HEK293 (cell line): ENCODE data around the gene DHRS7B.

ENCODE experiments used
- CTCF ChIA-PET: fragments of 350-600 bp; formaldehyde crosslinking; extraction: SDS; loops from one replicate; lab custom pipeline; 2021; ENCODE audit warnings: antibody characterized with exemption; lab: Yijun Ruan, JAX
- POLR2A ChIA-PET: fragments of 300-600 bp; formaldehyde crosslinking; extraction: SDS; loops from one replicate; lab custom pipeline; 2020; ENCODE audit warnings: antibody characterized with exemption, inconsistent platforms; lab: Yijun Ruan, JAX
- H3K27ac ChIP-seq: fragments of 200-500 bp; sonication (Bioruptor generic); 2 replicates; pipeline ENCODE4 v1.5.1; 2014; ENCODE audit warnings: low read depth, low read length, control low read depth, inconsistent platforms; ENCODE audit errors: extremely low read depth
- H3K36me3 ChIP-seq, 2 experiments: fragments of 200-500 bp in 1 of 2; sonication (Bioruptor generic) in 1 of 2; 1 replicate in 1 of 2; 2 replicates in 1 of 2; pipeline ENCODE4 v1.5.1; 2014 to 2017; ENCODE audit warnings: inconsistent platforms in 2 of 2, low read length in 2 of 2; ENCODE audit not compliant: control insufficient read depth in 2 of 2, insufficient read depth in 1 of 2
- H3K4me1 ChIP-seq: fragments of 200-500 bp; sonication (Bioruptor generic); 2 replicates; pipeline ENCODE4 v1.5.1; 2014; ENCODE audit warnings: mild to moderate bottlenecking, low read length, inconsistent platforms; ENCODE audit not compliant: control insufficient read depth, insufficient read depth
- H3K4me3 ChIP-seq: 2 replicates; pipeline ENCODE4 v1.5.1; 2011; ENCODE audit warnings: low read depth, mild to moderate bottlenecking, control low read depth, low read length, moderate library complexity
- H3K9me3 ChIP-seq: fragments of 200-500 bp; sonication (Bioruptor generic); 2 replicates; pipeline ENCODE4 v1.5.1; 2014; ENCODE audit warnings: low read depth, low read length, inconsistent platforms; ENCODE audit not compliant: control insufficient read depth, insufficient read depth
- GLIS1 ChIP-seq: fragments of 450-650 bp; formaldehyde crosslinking; IDR thresholded peaks from 2 replicates; pipeline ENCODE4 v1.5.1; 2016; ENCODE audit warnings: missing biosample characterization, missing genetic modification characterization
- MEIS1 ChIP-seq: sonication (generic); formaldehyde crosslinking; IDR thresholded peaks from 2 replicates; pipeline ENCODE4 v1.8.1; 2022; ENCODE audit warnings: missing genetic modification reagents, mild to moderate bottlenecking, borderline replicate concordance
- MYNN ChIP-seq: fragments of 450-650 bp; formaldehyde crosslinking; IDR thresholded peaks from 2 replicates; pipeline ENCODE4 v1.5.1; 2016; ENCODE audit warnings: missing biosample characterization, missing genetic modification characterization, borderline replicate concordance
- OSR2 ChIP-seq: fragments of 450-650 bp; formaldehyde crosslinking; IDR thresholded peaks from 2 replicates; pipeline ENCODE4 v1.5.1; 2016; ENCODE audit warnings: missing biosample characterization, missing genetic modification characterization
- SCRT1 ChIP-seq: fragments of 450-650 bp; formaldehyde crosslinking; IDR thresholded peaks from 2 replicates; pipeline ENCODE4 v1.5.1; 2016; ENCODE audit warnings: missing biosample characterization, missing genetic modification characterization, borderline replicate concordance
- YY1 ChIP-seq: fragments of 450-650 bp; formaldehyde crosslinking; IDR thresholded peaks from 2 replicates; pipeline ENCODE4 v1.5.1; 2018; ENCODE audit warnings: missing biosample characterization, missing genetic modification characterization
- ZBTB48 ChIP-seq: fragments of 450-650 bp; formaldehyde crosslinking; IDR thresholded peaks from 2 replicates; pipeline ENCODE4 v1.5.1; 2016; ENCODE audit warnings: missing biosample characterization, missing genetic modification characterization
- ZBTB7A ChIP-seq: fragments of 450-650 bp; formaldehyde crosslinking; IDR thresholded peaks from 2 replicates; pipeline ENCODE4 v1.5.1; 2016; ENCODE audit warnings: low read depth, missing biosample characterization, missing genetic modification characterization
- ZFP69B ChIP-seq: fragments of 450-650 bp; formaldehyde crosslinking; IDR thresholded peaks from 2 replicates; pipeline ENCODE4 v1.5.1; 2016; ENCODE audit warnings: missing biosample characterization, missing genetic modification characterization
- ZIC2 ChIP-seq: fragments of 450-650 bp; formaldehyde crosslinking; IDR thresholded peaks from 2 replicates; pipeline ENCODE4 v1.5.1; 2016; ENCODE audit warnings: missing biosample characterization, missing genetic modification characterization
- ZNF138 ChIP-seq: fragments of 450-650 bp; formaldehyde crosslinking; IDR thresholded peaks from 2 replicates; pipeline ENCODE4 v1.5.1; 2016; ENCODE audit warnings: missing biosample characterization, missing genetic modification characterization, borderline replicate concordance
- ZNF16 ChIP-seq: fragments of 450-650 bp; formaldehyde crosslinking; IDR thresholded peaks from 2 replicates; pipeline ENCODE4 v1.5.1; 2016; ENCODE audit warnings: low read depth, missing biosample characterization, missing genetic modification characterization
- ZNF175 ChIP-seq: fragments of 450-650 bp; formaldehyde crosslinking; IDR thresholded peaks from 2 replicates; pipeline ENCODE4 v1.5.1; 2016; ENCODE audit warnings: missing biosample characterization, missing genetic modification characterization
- ZNF248 ChIP-seq: fragments of 450-650 bp; formaldehyde crosslinking; IDR thresholded peaks from 2 replicates; pipeline ENCODE4 v1.5.1; 2017; ENCODE audit warnings: missing biosample characterization, missing genetic modification characterization
- ZNF311 ChIP-seq: fragments of 450-650 bp; formaldehyde crosslinking; IDR thresholded peaks from 2 replicates; pipeline ENCODE4 v1.5.1; 2017; ENCODE audit warnings: missing biosample characterization, missing genetic modification characterization, borderline replicate concordance
- ZNF341 ChIP-seq: fragments of 450-650 bp; formaldehyde crosslinking; IDR thresholded peaks from 2 replicates; pipeline ENCODE4; 2016; ENCODE audit warnings: low read depth, missing biosample characterization, missing genetic modification characterization
- ZNF416 ChIP-seq: fragments of 450-650 bp; formaldehyde crosslinking; IDR thresholded peaks from 2 replicates; pipeline ENCODE4 v1.5.1; 2016; ENCODE audit warnings: missing biosample characterization, missing genetic modification characterization
- ZNF501 ChIP-seq: fragments of 450-650 bp; formaldehyde crosslinking; IDR thresholded peaks from 2 replicates; pipeline ENCODE4 v1.5.1; 2016; ENCODE audit warnings: missing biosample characterization, missing genetic modification characterization
- ZNF521 ChIP-seq: fragments of 450-650 bp; formaldehyde crosslinking; IDR thresholded peaks from 2 replicates; pipeline ENCODE4 v1.5.1; 2017; ENCODE audit warnings: missing biosample characterization, mild to moderate bottlenecking, missing genetic modification characterization
- ZNF529 ChIP-seq: fragments of 450-650 bp; formaldehyde crosslinking; IDR thresholded peaks from 2 replicates; pipeline ENCODE4 v1.5.1; 2017; ENCODE audit warnings: missing genetic modification characterization, missing biosample characterization; ENCODE audit not compliant: insufficient replicate concordance
- ZNF549 ChIP-seq: fragments of 450-650 bp; IDR thresholded peaks from 2 replicates; pipeline ENCODE4 v1.5.1; 2018; ENCODE audit warnings: missing biosample characterization, missing genetic modification characterization, mild to moderate bottlenecking, inconsistent platforms, moderate library complexity
- ZNF585B ChIP-seq: fragments of 450-650 bp; formaldehyde crosslinking; IDR thresholded peaks from 2 replicates; pipeline ENCODE4 v1.5.1; 2016; ENCODE audit warnings: missing biosample characterization, missing genetic modification characterization
- ZNF623 ChIP-seq: fragments of 450-650 bp; formaldehyde crosslinking; IDR thresholded peaks from 2 replicates; pipeline ENCODE4 v1.5.1; 2016; ENCODE audit warnings: missing biosample characterization, missing genetic modification characterization
- ZNF624 ChIP-seq: fragments of 450-650 bp; formaldehyde crosslinking; IDR thresholded peaks from 2 replicates; pipeline ENCODE4 v1.5.1; 2017; ENCODE audit warnings: missing biosample characterization, missing genetic modification characterization
- ZNF670 ChIP-seq: fragments of 450-650 bp; formaldehyde crosslinking; IDR thresholded peaks from 2 replicates; pipeline ENCODE4 v1.5.1; 2016; ENCODE audit warnings: missing biosample characterization, missing genetic modification characterization, low read depth
- ZNF777 ChIP-seq: fragments of 450-650 bp; formaldehyde crosslinking; IDR thresholded peaks from 2 replicates; pipeline ENCODE4 v1.5.1; 2017; ENCODE audit warnings: missing biosample characterization, missing genetic modification characterization, borderline replicate concordance
- ZNF837 ChIP-seq: fragments of 450-650 bp; formaldehyde crosslinking; IDR thresholded peaks from 2 replicates; pipeline ENCODE4 v1.5.1; 2016; ENCODE audit warnings: missing biosample characterization, missing genetic modification characterization
- ZSCAN16 ChIP-seq: fragments of 450-650 bp; formaldehyde crosslinking; IDR thresholded peaks from 2 replicates; pipeline ENCODE4 v1.5.1; 2016; ENCODE audit warnings: missing biosample characterization, missing genetic modification characterization
- ZSCAN23 ChIP-seq: fragments of 450-650 bp; formaldehyde crosslinking; IDR thresholded peaks from 2 replicates; pipeline ENCODE4 v1.5.1; 2016; ENCODE audit warnings: missing biosample characterization, missing genetic modification characterization
- TF ChIP-seq, protein P1 (sequence below): fragments of 450-650 bp; formaldehyde crosslinking; IDR thresholded peaks from 2 replicates; pipeline ENCODE4 v1.5.1; 2016; ENCODE audit warnings: missing biosample characterization, missing genetic modification characterization
- TF ChIP-seq, protein P2 (sequence below): fragments of 450-650 bp; formaldehyde crosslinking; IDR thresholded peaks from 2 replicates; pipeline ENCODE4 v1.5.1; 2016; ENCODE audit warnings: missing biosample characterization, missing genetic modification characterization
- TF ChIP-seq, protein P3 (sequence below): fragments of 450-650 bp; formaldehyde crosslinking; IDR thresholded peaks from 2 replicates; pipeline ENCODE4 v1.5.0; 2017; ENCODE audit warnings: missing biosample characterization, missing genetic modification characterization, borderline replicate concordance

DHRS7B gene

DNA sequence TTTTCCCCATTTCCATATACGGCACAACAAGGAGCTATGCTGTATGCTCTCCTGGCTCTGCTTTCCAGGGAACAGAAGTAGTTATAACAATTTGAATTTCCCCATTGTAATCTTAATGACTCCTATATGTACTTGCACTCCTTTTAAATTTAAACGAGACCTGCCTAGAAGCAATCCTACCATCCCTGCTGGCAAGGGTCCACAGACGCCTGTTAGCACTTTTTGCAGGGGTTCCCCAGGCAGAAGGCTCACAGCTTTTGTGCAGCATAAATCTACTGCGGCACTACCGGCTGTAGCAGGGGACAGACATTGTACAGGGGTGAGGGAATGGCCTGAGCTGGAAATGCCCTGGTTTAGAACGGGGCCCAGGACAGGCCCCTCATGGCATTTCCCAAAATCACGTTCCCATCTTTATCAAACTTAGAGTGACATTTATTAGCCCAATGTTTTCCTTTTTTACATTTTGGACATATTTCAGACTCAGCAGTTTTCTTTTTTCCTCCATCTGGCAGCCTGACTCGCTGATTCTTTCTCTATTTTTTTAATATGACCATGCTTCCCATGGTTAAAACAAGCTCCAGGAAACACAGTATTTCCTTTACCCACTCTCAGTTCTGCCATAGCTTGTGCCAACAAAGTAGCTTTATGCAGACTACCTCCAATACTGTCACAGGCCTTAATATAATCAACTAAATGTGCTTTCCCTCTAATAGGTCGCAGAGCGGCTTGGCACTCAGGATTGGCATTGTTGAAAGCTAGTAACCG is 48.6 kb upstream of the DHRS7B start (continued):
- no peak for TF ChIP-seq SCRT1 (tag by site-specific recombination)

DNA sequence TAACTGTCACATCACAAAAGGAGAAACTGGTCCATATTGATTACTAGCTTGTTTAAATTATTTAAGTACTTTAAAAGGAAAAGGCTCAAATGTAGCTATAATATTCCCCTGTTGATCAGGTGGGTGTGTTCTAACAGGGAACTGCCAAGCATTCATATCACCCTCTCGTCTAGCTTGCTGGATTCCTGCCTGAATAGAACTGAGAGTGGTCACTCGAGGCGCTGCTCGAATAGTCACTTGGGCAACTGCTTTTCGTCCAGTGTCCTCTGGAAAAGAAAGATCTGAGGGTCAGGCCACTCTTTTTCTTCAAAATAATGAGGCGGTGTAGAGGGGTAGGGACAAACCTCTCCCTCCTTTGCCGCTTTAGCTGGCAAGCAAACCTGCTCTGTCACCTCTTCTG is 47.6 kb upstream of the DHRS7B start:
- Histone ChIP-seq H3K4me1 (no peaks in the 10 kb centered on the region), H3K27ac (no peak overlapping the region), H3K9me3 (no peaks in the 10 kb centered on the region), H3K36me3 (no peaks in the 10 kb centered on the region), H3K4me3 (no peak overlapping the region)
- ChIA-PET CTCF (no interaction called here), POLR2A (interaction anchor here (1.6 kb wide), 2 partner anchors 20 to 36 kb away, joined by 3 to 6 read pairs; partner anchors contain the start of gene USP22)
- TF ChIP-seq ZIC2 (no peak), ZNF16 (tag by site-specific recombination) (no peak), ZNF837 (no peak), ZNF777 (tag by site-specific recombination) (no peak), YY1 (tag by site-specific recombination) (no peak), ZNF175 (no peak), ZSCAN23 (no peak), ZBTB7A (tag by site-specific recombination) (no peak), ZNF248 (tag by site-specific recombination) (no peak), ZNF416 (tag by site-specific recombination) (no peak), GLIS1 (tag by site-specific recombination) (no peak), ZNF521 (tag by site-specific recombination) (no peak), OSR2 (tag by site-specific recombination) (no peak), MEIS1 (CRISPR knock-in tag) (no peak), ZNF670 (tag by site-specific recombination) (no peak), ZSCAN16 (tag by site-specific recombination) (no peak), ZFP69B (tag by site-specific recombination) (no peak)
- TF ChIP-seq, protein P1, sequence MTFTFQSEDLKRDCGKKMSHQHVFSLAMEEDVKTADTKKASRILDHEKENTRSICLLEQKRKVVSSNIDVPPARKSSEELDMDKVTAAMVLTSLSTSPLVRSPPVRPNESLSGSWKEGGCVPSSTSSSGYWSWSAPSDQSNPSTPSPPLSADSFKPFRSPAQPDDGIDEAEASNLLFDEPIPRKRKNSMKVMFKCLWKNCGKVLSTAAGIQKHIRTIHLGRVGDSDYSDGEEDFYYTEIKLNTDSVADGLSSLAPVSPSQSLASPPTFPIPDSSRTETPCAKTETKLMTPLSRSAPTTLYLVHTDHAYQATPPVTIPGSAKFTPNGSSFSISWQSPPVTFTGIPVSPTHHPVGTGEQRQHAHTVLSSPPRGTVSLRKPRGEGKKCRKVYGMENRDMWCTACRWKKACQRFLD, result no peak

DNA sequence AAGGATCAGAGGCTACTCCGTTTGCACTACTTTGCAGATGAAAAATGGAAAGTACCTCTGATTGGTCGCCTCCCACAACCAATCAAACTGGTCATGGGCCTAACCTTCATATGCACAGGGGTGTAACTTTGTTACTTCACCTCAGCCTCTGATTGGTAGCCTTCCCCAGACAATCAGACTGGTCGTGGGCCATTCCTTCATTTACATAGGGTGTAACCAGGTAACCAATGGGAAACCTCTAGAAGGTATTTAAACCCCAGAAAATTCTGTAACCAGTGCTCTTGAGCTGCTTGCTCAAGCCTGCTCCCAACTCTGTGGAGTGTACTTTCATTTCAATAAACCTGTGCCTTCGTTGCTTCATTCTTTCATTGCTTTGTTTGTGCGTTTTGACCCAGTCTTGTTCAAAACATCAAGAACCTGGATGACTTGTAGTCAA is 44.7 kb upstream of the DHRS7B start:
- Histone ChIP-seq H3K36me3 (no peaks in the 10 kb centered on the region), H3K9me3 (no peaks in the 10 kb centered on the region), H3K4me3 (no peak overlapping the region), H3K4me1 (no peaks in the 10 kb centered on the region), H3K27ac (no peak overlapping the region)
- ChIA-PET CTCF (no interaction called here), POLR2A (no interaction called here)
- TF ChIP-seq ZNF416 (tag by site-specific recombination) (no peak), ZNF624 (tag by site-specific recombination) (no peak), ZNF341 (tag by site-specific recombination) (no peak), ZNF549 (tag by site-specific recombination) (no peak), ZNF529 (tag by site-specific recombination) (no peak), ZNF138 (tag by site-specific recombination) (no peak), ZNF311 (tag by site-specific recombination) (no peak), ZNF623 (no peak), ZNF585B (tag by site-specific recombination) (no peak), MYNN (tag by site-specific recombination) (no peak), ZNF501 (no peak), ZBTB48 (tag by site-specific recombination) (no peak)
- TF ChIP-seq, protein P2, sequence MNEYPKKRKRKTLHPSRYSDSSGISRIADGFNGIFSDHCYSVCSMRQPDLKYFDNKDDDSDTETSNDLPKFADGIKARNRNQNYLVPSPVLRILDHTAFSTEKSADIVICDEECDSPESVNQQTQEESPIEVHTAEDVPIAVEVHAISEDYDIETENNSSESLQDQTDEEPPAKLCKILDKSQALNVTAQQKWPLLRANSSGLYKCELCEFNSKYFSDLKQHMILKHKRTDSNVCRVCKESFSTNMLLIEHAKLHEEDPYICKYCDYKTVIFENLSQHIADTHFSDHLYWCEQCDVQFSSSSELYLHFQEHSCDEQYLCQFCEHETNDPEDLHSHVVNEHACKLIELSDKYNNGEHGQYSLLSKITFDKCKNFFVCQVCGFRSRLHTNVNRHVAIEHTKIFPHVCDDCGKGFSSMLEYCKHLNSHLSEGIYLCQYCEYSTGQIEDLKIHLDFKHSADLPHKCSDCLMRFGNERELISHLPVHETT (tag by site-specific recombination), result no peak
- TF ChIP-seq, protein P3, sequence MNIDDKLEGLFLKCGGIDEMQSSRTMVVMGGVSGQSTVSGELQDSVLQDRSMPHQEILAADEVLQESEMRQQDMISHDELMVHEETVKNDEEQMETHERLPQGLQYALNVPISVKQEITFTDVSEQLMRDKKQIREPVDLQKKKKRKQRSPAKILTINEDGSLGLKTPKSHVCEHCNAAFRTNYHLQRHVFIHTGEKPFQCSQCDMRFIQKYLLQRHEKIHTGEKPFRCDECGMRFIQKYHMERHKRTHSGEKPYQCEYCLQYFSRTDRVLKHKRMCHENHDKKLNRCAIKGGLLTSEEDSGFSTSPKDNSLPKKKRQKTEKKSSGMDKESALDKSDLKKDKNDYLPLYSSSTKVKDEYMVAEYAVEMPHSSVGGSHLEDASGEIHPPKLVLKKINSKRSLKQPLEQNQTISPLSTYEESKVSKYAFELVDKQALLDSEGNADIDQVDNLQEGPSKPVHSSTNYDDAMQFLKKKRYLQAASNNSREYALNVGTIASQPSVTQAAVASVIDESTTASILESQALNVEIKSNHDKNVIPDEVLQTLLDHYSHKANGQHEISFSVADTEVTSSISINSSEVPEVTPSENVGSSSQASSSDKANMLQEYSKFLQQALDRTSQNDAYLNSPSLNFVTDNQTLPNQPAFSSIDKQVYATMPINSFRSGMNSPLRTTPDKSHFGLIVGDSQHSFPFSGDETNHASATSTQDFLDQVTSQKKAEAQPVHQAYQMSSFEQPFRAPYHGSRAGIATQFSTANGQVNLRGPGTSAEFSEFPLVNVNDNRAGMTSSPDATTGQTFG (tag by site-specific recombination), result no peak
